Muscle of leg (tissue), 11 donors: Measurements from ENCODE around the gene DNAH10. TPM values are rescaled to one million over a fixed set of nuclear protein-coding genes. Genes with fewer than 3 reads are reported as not detected.

Source experiments
- DNase-seq: peaks from one replicate; pipeline ENCODE4 v3.0.0; 2013
- H3K27ac ChIP-seq: one replicate; pipeline ENCODE4 v1.5.1; 2013; ENCODE audit warnings: mild to moderate bottlenecking, low read length, control low read depth
- H3K27me3 ChIP-seq: one replicate; pipeline ENCODE4 v1.6.1; 2013; ENCODE audit warnings: low read length; ENCODE audit not compliant: control insufficient read depth, insufficient read depth
- H3K36me3 ChIP-seq: one replicate; pipeline ENCODE4 v1.6.1; 2013; ENCODE audit warnings: low read length; ENCODE audit not compliant: control insufficient read depth, insufficient read depth
- H3K4me1 ChIP-seq: one replicate; pipeline ENCODE4 v1.6.1; 2013; ENCODE audit warnings: low read length; ENCODE audit not compliant: control insufficient read depth, insufficient read depth
- H3K4me3 ChIP-seq: one replicate; pipeline ENCODE4 v1.5.1; 2013; ENCODE audit warnings: low read length, control low read depth
- H3K9me3 ChIP-seq: replicated peaks from 2 replicates; pipeline ENCODE4 v1.6.1; 2013; ENCODE audit warnings: low read depth, low read length; ENCODE audit not compliant: control insufficient read depth
- WGBS: methylation state at CpG from one replicate; pipeline ENCODE4 v1.1.5; 2013; ENCODE audit warnings: missing lambda C conversion rate; ENCODE audit not compliant: insufficient coverage; 5-methylcytosine and 5-hydroxymethylcytosine counted together
- polyA plus RNA-seq, 8 donors: library from polyadenylated mRNA; unstranded; fragments of 120-200 nt; gene quantifications; one replicate each; pipeline versions ENCODE4 v1.2.1 to v1.2.3, GENCODE V29; 2013; ENCODE audit warnings: inconsistent platforms in 1 of 8, low replicate concordance in 1 of 8; ENCODE audit not compliant: insufficient read length in 8 of 8, insufficient read depth in 1 of 8
- total RNA-seq: library from RNA; stranded (reverse); fragments of 120-200 nt; gene quantifications from one replicate; pipeline ENCODE4 v1.2.4, GENCODE V29; 2013

The DNAH10 gene
- total and polyA plus RNA-seq, 9 donors = 1.2 to 8.6 (median 1.7) TPM

DNA sequence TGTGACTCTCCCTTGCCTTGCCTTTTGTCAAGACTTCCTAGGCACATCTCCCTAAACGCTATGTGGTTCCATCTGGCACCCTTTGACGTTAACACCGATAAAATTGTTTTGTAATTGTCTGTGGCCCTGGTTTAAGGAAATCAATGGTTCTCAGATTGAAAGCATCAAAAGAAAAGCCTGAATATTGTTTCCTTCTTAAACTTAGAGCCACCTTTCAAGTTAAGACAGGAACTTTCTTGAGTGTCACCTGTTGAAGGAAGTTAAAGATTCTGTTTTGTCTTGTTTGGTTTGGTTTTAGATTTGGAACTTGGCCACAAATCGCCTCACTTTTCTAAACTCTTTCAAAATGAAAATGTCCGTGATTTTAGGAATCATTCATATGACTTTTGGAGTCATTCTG lies 14.8 kb upstream of the DNAH10 start:
- Histone ChIP-seq H3K36me3 (peaks cover 51% of the 10 kb centered on the region), H3K27me3 (no peaks in the 10 kb centered on the region), H3K4me3 (no peak overlapping the region), H3K27ac (no peak overlapping the region), H3K4me1 (no peaks in the 10 kb centered on the region), H3K9me3 (no peaks in the 10 kb centered on the region)
- no peak for DNase-seq
- no CpG with 5 or more reads among the region's 5 CpGs for WGBS

DNA sequence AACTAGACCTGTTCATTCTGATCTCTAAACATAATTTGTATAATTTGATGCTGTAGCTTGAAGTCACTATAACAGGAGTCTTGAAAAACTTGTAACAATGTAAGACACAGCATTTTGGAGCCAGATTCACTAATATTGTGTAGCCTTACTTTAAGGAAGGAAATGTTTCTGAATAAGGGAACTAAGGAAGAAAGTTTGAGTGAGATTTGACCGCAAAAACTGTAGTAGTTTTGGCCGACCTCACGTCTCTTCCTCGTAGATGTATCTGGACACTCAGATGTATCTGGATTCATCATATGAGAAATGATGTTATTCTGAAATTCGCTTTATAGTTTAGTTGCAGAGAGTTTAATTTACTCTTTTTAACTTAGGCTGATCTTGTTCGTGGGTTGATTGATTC lies 13.9 kb upstream of the DNAH10 start:
- peaks cover 54% of the 10 kb centered on the region for H3K36me3 ChIP-seq
- WGBS = no CpG with 5 or more reads among the region's 6 CpGs
- H3K4me3 ChIP-seq = no peak overlapping the region
- H3K27me3 ChIP-seq = no peaks in the 10 kb centered on the region
- DNase-seq = peak; percentile 16
- H3K27ac ChIP-seq = no peak overlapping the region
- no peaks in the 10 kb centered on the region for H3K9me3 ChIP-seq
- no peaks in the 10 kb centered on the region for H3K4me1 ChIP-seq

DNA sequence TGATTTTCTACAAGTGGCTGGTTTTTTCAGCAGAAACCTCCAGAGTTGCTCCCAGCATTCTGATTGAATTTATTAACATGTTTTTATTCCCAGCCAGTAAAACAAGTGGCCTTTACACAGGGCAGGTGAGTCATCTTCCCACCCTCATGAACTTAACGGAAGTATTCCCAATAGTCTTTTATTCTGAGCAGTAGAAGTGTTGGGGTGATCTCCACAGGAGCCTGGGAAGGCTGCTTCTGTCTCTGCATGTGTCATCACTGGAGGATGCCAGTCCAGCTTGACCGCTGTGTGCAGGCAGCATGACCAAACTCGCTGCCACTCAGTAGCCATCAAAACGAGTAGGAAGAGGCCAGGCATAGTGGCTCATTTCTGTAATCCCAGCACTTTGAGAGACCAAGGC lies 13.4 kb upstream of the DNAH10 start:
- peaks cover 58% of the 10 kb centered on the region for H3K36me3 ChIP-seq
- H3K27ac ChIP-seq = no peak overlapping the region
- H3K4me1 ChIP-seq = no peaks in the 10 kb centered on the region
- no peak overlapping the region for H3K4me3 ChIP-seq
- no peaks in the 10 kb centered on the region for H3K9me3 ChIP-seq
- 84% methylated on average over 3 of the region's 4 CpGs for WGBS
- no peak for DNase-seq
- H3K27me3 ChIP-seq = no peaks in the 10 kb centered on the region

DNA sequence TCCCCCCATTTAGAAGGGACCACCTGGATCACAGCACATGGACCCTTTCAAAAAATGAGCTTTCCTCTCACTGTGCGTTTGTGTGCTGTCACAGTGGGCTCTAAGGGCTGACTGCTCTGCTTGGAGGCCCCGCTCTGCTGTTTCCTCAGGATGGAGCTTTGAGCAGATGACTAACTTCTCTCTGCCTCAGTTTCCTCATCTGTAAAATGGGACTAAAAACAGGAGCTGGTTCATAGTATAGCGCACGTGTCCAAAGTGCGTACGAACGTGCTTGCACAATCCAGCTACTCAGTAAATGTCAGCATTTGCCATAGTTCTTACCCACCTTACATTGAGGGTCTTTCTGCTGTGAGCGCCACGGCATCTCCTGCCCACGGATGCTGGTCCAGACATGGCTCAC lies 12.7 kb upstream of the DNAH10 start:
- no peak overlapping the region for H3K27ac ChIP-seq
- no peak for DNase-seq
- no peak overlapping the region for H3K4me3 ChIP-seq
- peaks cover 61% of the 10 kb centered on the region for H3K36me3 ChIP-seq
- H3K9me3 ChIP-seq = no peaks in the 10 kb centered on the region
- no peaks in the 10 kb centered on the region for H3K27me3 ChIP-seq
- WGBS = 92% methylated on average over 7 of the region's 10 CpGs
- no peaks in the 10 kb centered on the region for H3K4me1 ChIP-seq

DNA sequence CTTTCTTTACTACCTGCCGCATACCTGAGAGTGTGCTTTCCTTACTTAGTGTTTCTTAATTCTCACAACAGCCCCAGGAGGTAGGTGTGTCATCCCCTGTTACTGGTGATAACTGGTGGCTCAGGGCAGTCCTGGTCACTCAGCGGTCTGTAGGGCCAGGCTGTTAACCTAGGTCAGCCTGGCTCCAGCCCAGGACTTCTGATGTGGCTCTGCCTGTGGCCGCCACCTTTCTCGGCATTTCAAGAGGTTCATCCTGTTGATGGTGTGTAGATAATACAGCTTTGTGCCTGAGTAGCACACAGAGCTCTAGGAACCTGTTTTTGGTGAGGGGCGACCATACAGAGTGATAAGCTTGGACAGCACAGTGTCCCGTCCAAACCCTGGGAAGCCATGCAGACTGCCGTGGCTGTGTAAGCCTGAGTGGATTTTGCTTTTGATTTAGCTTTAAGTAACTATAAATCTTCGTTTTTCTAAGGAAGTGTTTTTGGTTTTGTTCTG lies 11.9 kb upstream of the DNAH10 start:
- no peak for DNase-seq
- Histone ChIP-seq H3K4me3 (no peak overlapping the region), H3K27ac (no peak overlapping the region), H3K36me3 (peaks cover 59% of the 10 kb centered on the region), H3K9me3 (no peaks in the 10 kb centered on the region), H3K27me3 (no peaks in the 10 kb centered on the region), H3K4me1 (no peaks in the 10 kb centered on the region)
- 93% methylated on average over 6 of the region's 8 CpGs for WGBS

DNA sequence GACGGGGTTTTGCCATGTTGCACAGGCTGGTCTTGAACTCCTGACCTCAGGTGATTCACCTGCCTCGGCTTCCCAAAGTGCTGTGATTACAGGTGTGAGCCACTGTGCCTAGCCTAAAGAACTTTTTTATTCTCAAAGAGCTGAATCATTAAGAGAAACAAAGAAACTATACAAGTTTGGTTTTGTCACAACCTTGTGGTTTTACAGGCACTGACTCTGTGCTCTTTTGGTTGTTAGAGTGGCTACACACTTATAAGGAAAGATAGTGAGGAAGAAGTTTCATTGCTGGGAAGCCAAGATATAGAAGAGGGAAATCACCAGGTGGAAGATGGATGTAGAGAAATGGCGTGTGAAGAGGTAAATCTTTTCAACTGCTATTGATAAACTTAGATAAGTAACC lies 10.1 kb upstream of the DNAH10 start:
- H3K27ac ChIP-seq = no peak overlapping the region
- H3K27me3 ChIP-seq = no peaks in the 10 kb centered on the region
- H3K9me3 ChIP-seq = no peaks in the 10 kb centered on the region
- 93% methylated on average over 2 of the region's 3 CpGs for WGBS
- H3K4me1 ChIP-seq = no peaks in the 10 kb centered on the region
- H3K36me3 ChIP-seq = peaks cover 59% of the 10 kb centered on the region
- DNase-seq = no peak
- no peak overlapping the region for H3K4me3 ChIP-seq

DNA sequence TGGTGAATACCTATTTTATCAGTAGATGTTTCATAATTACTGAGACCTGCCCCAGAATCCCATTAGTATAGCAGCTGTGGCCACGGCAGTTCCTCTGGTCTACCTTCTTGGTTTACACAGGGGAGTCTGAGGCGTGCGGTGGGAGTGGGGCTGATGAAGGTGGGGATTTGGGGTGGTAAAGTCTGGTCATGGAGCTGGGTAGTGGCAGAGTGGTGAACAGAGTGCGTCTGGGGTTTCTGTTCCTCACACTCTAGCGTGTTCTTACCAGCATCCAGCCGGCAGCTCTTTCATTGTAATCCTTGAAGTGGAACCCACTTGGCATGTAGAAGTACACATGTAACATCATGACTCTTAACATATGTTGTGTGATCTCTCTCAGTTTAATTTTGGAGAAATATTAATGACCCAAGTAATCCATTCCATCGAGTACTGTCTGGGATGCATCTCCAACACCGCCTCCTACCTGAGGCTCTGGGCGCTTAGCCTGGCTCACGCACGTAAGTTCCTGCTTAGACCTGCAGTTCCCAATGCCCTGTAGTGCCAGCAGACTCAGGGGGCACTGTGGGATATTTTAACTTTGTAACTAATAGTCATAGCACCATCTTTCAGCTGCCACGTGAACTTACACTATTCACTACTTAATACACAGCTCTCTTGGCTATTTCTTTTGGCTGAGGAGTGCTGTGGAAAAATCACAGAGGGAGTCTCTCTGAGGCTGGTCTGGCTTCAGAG lies 7.9 kb upstream of the DNAH10 start:
- no CpG with 5 or more reads among the region's 12 CpGs for WGBS
- no peak overlapping the region for H3K27ac ChIP-seq
- no peaks in the 10 kb centered on the region for H3K27me3 ChIP-seq

DNA sequence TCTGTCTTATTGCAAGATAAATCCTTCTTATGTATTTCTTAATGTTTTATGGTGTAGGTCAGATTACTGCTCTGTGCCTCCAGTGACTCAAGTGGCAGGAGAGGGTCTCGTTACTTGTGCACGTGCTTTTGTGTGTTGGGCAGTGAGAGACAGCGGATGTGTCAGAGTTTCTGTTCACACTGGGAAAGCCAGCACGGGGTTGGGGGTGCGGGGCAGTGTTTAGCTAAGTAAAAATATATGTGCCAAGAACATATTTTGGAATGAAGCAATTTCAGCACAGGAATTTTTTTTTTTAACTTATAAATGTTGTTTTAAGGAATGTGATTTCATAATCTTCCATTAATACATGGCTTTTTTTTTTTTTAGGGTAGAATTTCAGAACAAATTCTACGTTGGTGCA lies 4.5 kb upstream of the DNAH10 start:
- WGBS = 57% methylated on average over 3 of the region's 6 CpGs
- no peak overlapping the region for H3K27ac ChIP-seq
- peak; percentile 15 for DNase-seq
- no peaks in the 10 kb centered on the region for H3K9me3 ChIP-seq
- peaks cover 28% of the 10 kb centered on the region for H3K36me3 ChIP-seq
- peaks cover 12% of the 10 kb centered on the region for H3K27me3 ChIP-seq
- peaks cover 5% of the 10 kb centered on the region for H3K4me1 ChIP-seq
- H3K4me3 ChIP-seq = no peak overlapping the region

More for the DNA sequence above, 7.9 kb upstream of the DNAH10 start:
- peaks cover 50% of the 10 kb centered on the region for H3K36me3 ChIP-seq
- H3K4me3 ChIP-seq = no peak overlapping the region
- DNase-seq = no peak
- no peaks in the 10 kb centered on the region for H3K9me3 ChIP-seq
- H3K4me1 ChIP-seq = no peaks in the 10 kb centered on the region

DNA sequence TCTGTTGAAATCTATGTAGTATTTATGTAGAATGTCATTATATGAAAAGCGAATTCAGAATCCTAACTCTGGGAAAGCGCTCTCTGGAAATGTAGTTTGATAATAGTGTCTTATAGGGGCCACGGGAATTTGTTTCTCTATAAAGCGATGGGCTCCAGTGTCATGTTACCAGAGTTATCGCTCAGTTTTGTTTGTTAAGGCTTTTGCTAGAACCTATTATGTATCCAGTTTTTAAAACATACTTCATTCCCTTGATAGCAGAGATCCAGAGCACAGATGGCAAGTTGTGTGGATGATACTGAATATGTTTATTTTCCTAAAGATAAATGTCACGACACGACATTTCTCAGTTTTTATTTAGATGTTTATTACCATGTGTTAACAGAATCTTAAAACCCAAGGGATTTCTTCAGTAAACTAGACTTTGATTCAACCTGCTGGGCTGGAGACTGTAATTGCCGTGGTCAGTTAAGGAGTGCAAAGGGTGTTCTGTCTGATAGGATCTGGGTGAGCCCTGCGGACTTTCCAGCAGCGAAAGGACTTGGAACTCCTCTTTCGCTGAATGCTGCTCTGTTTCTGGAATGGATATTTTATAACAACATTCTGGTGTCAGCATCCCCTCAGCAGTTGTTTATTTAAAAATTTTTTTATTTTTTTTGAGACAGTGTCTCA lies 1.7 kb upstream of the DNAH10 start:
- Histone ChIP-seq H3K27me3 (peaks cover 27% of the 10 kb centered on the region), H3K9me3 (no peaks in the 10 kb centered on the region), H3K36me3 (peaks cover 8% of the 10 kb centered on the region), H3K27ac (no peak overlapping the region), H3K4me1 (peaks cover 5% of the 10 kb centered on the region), H3K4me3 (no peak overlapping the region)
- WGBS = 78% methylated on average over 5 of the region's 11 CpGs
- no peak for DNase-seq

DNA sequence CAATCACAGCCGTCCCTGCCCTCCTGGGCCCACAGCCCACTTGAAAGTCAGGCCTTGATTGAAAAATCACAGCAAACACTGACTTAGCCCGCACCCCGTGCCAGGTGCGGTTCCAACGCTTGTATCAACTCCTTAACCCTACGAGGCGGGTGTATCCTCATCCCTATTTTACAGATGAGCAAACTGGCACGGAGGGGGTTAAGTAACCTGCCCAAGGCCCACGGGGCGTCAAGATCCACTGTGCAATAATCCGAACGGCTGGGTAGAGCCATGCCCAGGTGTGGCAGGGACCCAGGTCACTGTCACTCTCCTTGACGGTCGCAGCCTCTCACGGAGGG lies 583 bp downstream of the DNAH10 start:
- Histone ChIP-seq H3K9me3 (no peaks in the 10 kb centered on the region), H3K4me1 (peaks cover 5% of the 10 kb centered on the region), H3K27ac (no peak overlapping the region), H3K27me3 (peaks cover 29% of the 10 kb centered on the region), H3K36me3 (no peaks in the 10 kb centered on the region), H3K4me3 (no peak overlapping the region)
- WGBS = 13% methylated on average over 10 of the region's 15 CpGs
- no peak for DNase-seq
